Body of pancreas (tissue), 4 donors: ENCODE data around the gene ASB15. TPM values are rescaled to one million over a fixed set of nuclear protein-coding genes. Genes with fewer than 3 reads are reported as not detected.

Source experiments
- ATAC-seq: fragments of 150-250 bp; one replicate; pipeline ENCODE4 v1.9.1; 2016
- DNase-seq, 4 donors: peaks; one replicate each; pipeline ENCODE4 v3.0.0-alpha.2; 2019
- H3K27ac ChIP-seq, 4 donors: fragments of 200-600 bp; sonication (generic); 1 replicate in 3 of 4; 2 replicates in 1 of 4; pipeline versions ENCODE4 v1.5.1 to v1.6.1; 2016 to 2019; ENCODE audit warnings: mild to moderate bottlenecking in 1 of 4, mixed read lengths in 1 of 4, moderate library complexity in 1 of 4
- H3K27me3 ChIP-seq, 2 donors: fragments of 200-600 bp; sonication (generic); one replicate each; pipeline ENCODE4 v1.6.0; 2016; ENCODE audit warnings: mild to moderate bottlenecking in 1 of 2
- H3K36me3 ChIP-seq, 2 donors: fragments of 200-600 bp; sonication (generic); replicated peaks in 1 of 2; 2 replicates each; pipeline ENCODE4 v1.5.1; 2016; ENCODE audit warnings: low read depth in 2 of 2; ENCODE audit not compliant: insufficient read depth in 1 of 2
- H3K4me1 ChIP-seq: fragments of 200-600 bp; sonication (generic); one replicate; pipeline ENCODE4 v1.6.0; 2016
- H3K4me3 ChIP-seq, 2 donors: fragments of 200-600 bp; sonication (generic); 1 replicate in 1 of 2; 2 replicates in 1 of 2; pipeline ENCODE4 v1.5.1; 2016 to 2019
- H3K9me3 ChIP-seq, 3 donors: fragments of 200-600 bp; sonication (generic); 1 replicate in 2 of 3; 2 replicates in 1 of 3; pipeline ENCODE4 v1.5.1; 2016
- CTCF ChIP-seq, 7 experiments: fragments of 450-650 bp in 4 of 7; fragments of 200-600 bp in 3 of 7; sonication (generic) in 3 of 7; IDR thresholded peaks; one replicate each; pipeline ENCODE4 v1.5.1; 2016 to 2019; ENCODE audit warnings: antibody characterized with exemption in 7 of 7
- POLR2A ChIP-seq, 3 donors: fragments of 450-650 bp; IDR thresholded peaks; one replicate each; pipeline ENCODE4 v1.6.1; 2016; ENCODE audit warnings: antibody characterized with exemption in 3 of 3, mild to moderate bottlenecking in 2 of 3
- WGBS, 2 donors: methylation state at CpG; one replicate each; pipeline ENCODE4 v1.1.5; 2017; 5-methylcytosine and 5-hydroxymethylcytosine counted together
- intact Hi-C: fragments of 100-400 bp; cut with DNase I; formaldehyde crosslinking; loops from one replicate; pipeline ENCODE4 v1.15.1; 2023
- total RNA-seq, 2 donors: library from RNA; depleted of rRNA; stranded (reverse); fragments of >200 nt; gene quantifications; one replicate each; pipeline ENCODE4 v1.1.0, GENCODE V29; 2016

Gene ASB15
- total RNA-seq, 2 donors from 2014 or later: not detected

GRCh38 chr7:123625254-123625653 is 23.6 kb downstream of the ASB15 start:
- TF ChIP-seq POLR2A (IDR thresholded peaks at IDR 0.05) (no peak), CTCF (IDR thresholded peaks at IDR 0.05) (no peak)

GRCh38 chr7:123627851-123628250 is 26.2 kb downstream of the ASB15 start:
- 85 to 92% methylated on average over 2 of the region's 2 CpGs for WGBS, 2 donors
- no peaks in the 10 kb centered on the region for H3K36me3 ChIP-seq
- intact Hi-C loops: no loop called here

More at GRCh38 chr7:123625254-123625653, 23.6 kb downstream of the ASB15 start:
- H3K4me1 ChIP-seq: no peaks in the 10 kb centered on the region
- WGBS, 2 donors: 63 to 65% methylated on average over 2 of the region's 2 CpGs
- H3K27ac ChIP-seq: no peak overlapping the region
- intact Hi-C loops: no loop called here
- H3K4me3 ChIP-seq: no peak overlapping the region
- no peaks in the 10 kb centered on the region for H3K27me3 ChIP-seq
- H3K36me3 ChIP-seq: no peaks in the 10 kb centered on the region
- no peak for ATAC-seq
- DNase-seq: no peak
- H3K9me3 ChIP-seq: no peaks in the 10 kb centered on the region

GRCh38 chr7:123628829-123629228 is 27.2 kb downstream of the ASB15 start:
- whole genome bisulfite sequencing, 2 donors: 84 to 91% methylated on average over 5 of the region's 5 CpGs
- H3K27ac ChIP-seq: no peak overlapping the region
- ATAC-seq (no peak), DNase-seq (no peak)
- TF ChIP-seq POLR2A (IDR thresholded peaks at IDR 0.05) (no peak), CTCF (IDR thresholded peaks at IDR 0.05) (no peak)
- no peaks in the 10 kb centered on the region for H3K9me3 ChIP-seq
- H3K27me3 ChIP-seq: no peaks in the 10 kb centered on the region
- no peak overlapping the region for H3K4me3 ChIP-seq
- H3K4me1 ChIP-seq: no peaks in the 10 kb centered on the region
- no peaks in the 10 kb centered on the region for H3K36me3 ChIP-seq
- intact Hi-C loops: no loop called here

More at GRCh38 chr7:123627851-123628250, 26.2 kb downstream of the ASB15 start:
- TF ChIP-seq POLR2A (IDR thresholded peaks at IDR 0.05) (no peak), CTCF (IDR thresholded peaks at IDR 0.05) (no peak)
- H3K27ac ChIP-seq: no peak overlapping the region
- H3K4me1 ChIP-seq: no peaks in the 10 kb centered on the region
- H3K9me3 ChIP-seq: no peaks in the 10 kb centered on the region
- no peaks in the 10 kb centered on the region for H3K27me3 ChIP-seq
- ATAC-seq: no peak
- no peak overlapping the region for H3K4me3 ChIP-seq
- no peak for DNase-seq

GRCh38 chr7:123629281-123629680 is 27.7 kb downstream of the ASB15 start:
- no peak overlapping the region for H3K4me3 ChIP-seq
- no peaks in the 10 kb centered on the region for H3K27me3 ChIP-seq
- DNase-seq: no peak
- intact Hi-C loops: no loop called here
- no peaks in the 10 kb centered on the region for H3K36me3 ChIP-seq
- H3K9me3 ChIP-seq: no peaks in the 10 kb centered on the region
- H3K4me1 ChIP-seq: no peaks in the 10 kb centered on the region
- no peak overlapping the region for H3K27ac ChIP-seq
- no peak for ATAC-seq
- TF ChIP-seq CTCF (IDR thresholded peaks at IDR 0.05) (no peak), POLR2A (IDR thresholded peaks at IDR 0.05) (no peak)
- WGBS, 2 donors: 68 to 77% methylated on average over 1 of the region's 1 CpG

GRCh38 chr7:123632808-123633207 is 31.2 kb downstream of the ASB15 start:
- Histone ChIP-seq H3K27ac (no peak overlapping the region), H3K4me1 (no peaks in the 10 kb centered on the region), H3K4me3 (no peak overlapping the region), H3K27me3 (no peaks in the 10 kb centered on the region), H3K9me3 (no peaks in the 10 kb centered on the region), H3K36me3 (no peaks in the 10 kb centered on the region)
- DNase-seq (no peak), ATAC-seq (no peak)
- intact Hi-C loops: no loop called here
- TF ChIP-seq CTCF (IDR thresholded peaks at IDR 0.05) (no peak), POLR2A (IDR thresholded peaks at IDR 0.05) (no peak)
- whole genome bisulfite sequencing, 2 donors: 60 to 62% methylated on average over 2 of the region's 2 CpGs
